ENCODE measurements around the gene SLC49A4. TPM values are rescaled to one million over a fixed set of nuclear protein-coding genes. Genes with fewer than 3 reads are reported as not detected.
"Not testable (repeated sequence)": the region's sequence is repeated elsewhere in the genome, so short reads cannot be mapped to it uniquely, and the experiment has no call there.

Gene SLC49A4
- polyA plus RNA-seq, 2 of the 4 experiments (the other 2 are of a cell fraction) = 11.1 to 16.2 TPM

DNA sequence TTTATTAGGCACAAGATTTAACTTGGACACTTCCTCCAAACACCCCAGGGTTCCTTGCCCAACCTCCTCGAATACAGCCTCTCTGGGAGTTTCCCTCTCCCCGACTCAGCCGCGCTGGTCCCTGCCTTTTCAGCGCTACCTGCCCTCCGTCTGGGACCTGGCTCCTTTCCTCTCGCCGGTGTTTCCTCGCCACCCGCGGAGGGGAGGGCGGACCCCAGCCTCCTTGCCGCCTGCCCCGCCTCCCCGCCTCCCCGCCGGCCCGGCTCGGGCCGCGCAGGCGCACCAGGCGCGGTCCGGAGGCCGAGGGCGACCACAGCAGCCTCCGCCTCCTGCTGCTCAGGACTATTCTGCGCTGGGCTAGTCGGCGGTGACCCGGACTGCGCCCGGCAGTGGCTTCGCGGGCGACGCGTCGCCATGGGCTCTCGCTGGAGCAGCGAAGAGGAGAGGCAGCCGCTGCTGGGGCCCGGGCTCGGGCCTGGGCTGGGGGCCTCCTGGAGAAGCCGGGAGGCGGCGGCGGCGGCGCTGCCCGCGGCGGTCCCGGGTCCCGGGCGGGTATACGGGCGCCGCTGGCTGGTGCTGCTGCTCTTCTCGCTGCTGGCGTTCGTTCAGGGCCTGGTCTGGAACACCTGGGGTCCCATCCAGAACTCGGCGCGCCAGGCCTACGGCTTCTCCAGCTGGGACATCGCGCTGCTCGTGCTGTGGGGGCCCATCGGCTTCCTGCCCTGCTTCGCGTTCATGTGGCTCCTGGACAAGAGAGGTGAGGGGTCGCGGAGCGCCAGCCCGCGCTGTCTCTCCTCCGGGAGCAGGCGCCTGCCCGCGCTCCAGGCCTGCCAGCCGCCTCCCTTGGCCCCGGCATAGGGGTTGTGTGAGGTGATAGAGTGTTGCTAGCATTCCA lies at the start of gene SLC49A4 (continued):
- TF ChIP-seq RNF2 (IDR thresholded peaks at IDR 0.05; ENCODE audit: borderline replicate concordance, low read depth) (no peak), ZSCAN20 (CRISPR knock-in tag; IDR thresholded peaks at IDR 0.05) (no peak), TP53 (CRISPR knock-in tag; IDR thresholded peaks at IDR 0.05) (no peak), ZC3H11A (IDR thresholded peaks at IDR 0.05) (no peak), POLR2A (IDR thresholded peaks at IDR 0.05; ENCODE audit: low read length) (peak; percentile 87), ESRRA (IDR thresholded peaks at IDR 0.05; ENCODE audit: borderline replicate concordance, low read length) (no peak), MAFK (IDR thresholded peaks at IDR 0.05; ENCODE audit: partially characterized antibody) (no peak), BHLHE40 (IDR thresholded peaks at IDR 0.05; ENCODE audit: low read depth, low read length) (no peak), CTCF (IDR thresholded peaks at IDR 0.05) (no peak), EHF (CRISPR knock-in tag; IDR thresholded peaks at IDR 0.05) (no peak), HOXB5 (CRISPR knock-in tag; IDR thresholded peaks at IDR 0.05) (no peak), POLR2AphosphoS2 (conservative IDR thresholded peaks at IDR 0.05; ENCODE audit: low read length) (no peak), FOSB (CRISPR knock-in tag; IDR thresholded peaks at IDR 0.05) (no peak)
- TF ChIP-seq, protein P1, sequence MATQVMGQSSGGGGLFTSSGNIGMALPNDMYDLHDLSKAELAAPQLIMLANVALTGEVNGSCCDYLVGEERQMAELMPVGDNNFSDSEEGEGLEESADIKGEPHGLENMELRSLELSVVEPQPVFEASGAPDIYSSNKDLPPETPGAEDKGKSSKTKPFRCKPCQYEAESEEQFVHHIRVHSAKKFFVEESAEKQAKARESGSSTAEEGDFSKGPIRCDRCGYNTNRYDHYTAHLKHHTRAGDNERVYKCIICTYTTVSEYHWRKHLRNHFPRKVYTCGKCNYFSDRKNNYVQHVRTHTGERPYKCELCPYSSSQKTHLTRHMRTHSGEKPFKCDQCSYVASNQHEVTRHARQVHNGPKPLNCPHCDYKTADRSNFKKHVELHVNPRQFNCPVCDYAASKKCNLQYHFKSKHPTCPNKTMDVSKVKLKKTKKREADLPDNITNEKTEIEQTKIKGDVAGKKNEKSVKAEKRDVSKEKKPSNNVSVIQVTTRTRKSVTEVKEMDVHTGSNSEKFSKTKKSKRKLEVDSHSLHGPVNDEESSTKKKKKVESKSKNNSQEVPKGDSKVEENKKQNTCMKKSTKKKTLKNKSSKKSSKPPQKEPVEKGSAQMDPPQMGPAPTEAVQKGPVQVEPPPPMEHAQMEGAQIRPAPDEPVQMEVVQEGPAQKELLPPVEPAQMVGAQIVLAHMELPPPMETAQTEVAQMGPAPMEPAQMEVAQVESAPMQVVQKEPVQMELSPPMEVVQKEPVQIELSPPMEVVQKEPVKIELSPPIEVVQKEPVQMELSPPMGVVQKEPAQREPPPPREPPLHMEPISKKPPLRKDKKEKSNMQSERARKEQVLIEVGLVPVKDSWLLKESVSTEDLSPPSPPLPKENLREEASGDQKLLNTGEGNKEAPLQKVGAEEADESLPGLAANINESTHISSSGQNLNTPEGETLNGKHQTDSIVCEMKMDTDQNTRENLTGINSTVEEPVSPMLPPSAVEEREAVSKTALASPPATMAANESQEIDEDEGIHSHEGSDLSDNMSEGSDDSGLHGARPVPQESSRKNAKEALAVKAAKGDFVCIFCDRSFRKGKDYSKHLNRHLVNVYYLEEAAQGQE (IDR thresholded peaks at IDR 0.05) = no peak

GRCh38 chr3:122745369-122746021 lies 49.4 kb upstream of the SLC49A4 start:
- H3K4me2 ChIP-seq = peak overlapping the region; percentile 10
- no peak for TF ChIP-seq CHD4 (IDR thresholded peaks at IDR 0.05; ENCODE audit: borderline replicate concordance)
- TF ChIP-seq, protein P2, sequence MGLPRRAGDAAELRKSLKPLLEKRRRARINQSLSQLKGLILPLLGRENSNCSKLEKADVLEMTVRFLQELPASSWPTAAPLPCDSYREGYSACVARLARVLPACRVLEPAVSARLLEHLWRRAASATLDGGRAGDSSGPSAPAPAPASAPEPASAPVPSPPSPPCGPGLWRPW (IDR thresholded peaks at IDR 0.05) = no peak
- TF ChIP-seq FOSL2 (IDR thresholded peaks at IDR 0.05) = peak; percentile 39
- peak; percentile 44 for TF ChIP-seq FOSL2 (CRISPR knock-in tag; IDR thresholded peaks at IDR 0.05)
- no peak for TF ChIP-seq ZNF302 (CRISPR knock-in tag; IDR thresholded peaks at IDR 0.05)
- TF ChIP-seq CEBPB (IDR thresholded peaks at IDR 0.05) = peak in 1 of 2 experiments; percentile 70; a peak in 2 of 4 replicates
- TF ChIP-seq EP300 (IDR thresholded peaks at IDR 0.05) = no peak
- ChIA-PET POLR2A (interaction anchor here (0.5 to 1.1 kb wide), 3 partner anchors 10 to 48 kb away, joined by 3 to 4 read pairs (median 3); partner anchors contain the start of gene HSPBAP1), CTCF (interaction anchor here (0.6 to 2.4 kb wide), 5 partner anchors 10 to 284 kb away, joined by 3 to 15 read pairs (median 3); no protein-coding TSS in a partner anchor)
- WGBS (ENCODE audit: missing lambda C conversion rate) = 77% methylated on average over 4 of the region's 4 CpGs
- H3K4me3 ChIP-seq = no peak overlapping the region
- FAIRE-seq = no peak
- ATAC-seq = peak; percentile 75 to 95; a peak in 5 of 6 replicates
- no peaks in the 10 kb centered on the region for H3K9me3 ChIP-seq
- H3K27ac ChIP-seq = peak overlapping the region; percentile 43 to 72; a peak in 5 of 6 replicates
- H3K4me1 ChIP-seq = peaks cover 16% of the 10 kb centered on the region
- DNase-seq (ENCODE audit: low read depth in 1 of 2, low spot score in 1 of 2) = no peak

DNA sequence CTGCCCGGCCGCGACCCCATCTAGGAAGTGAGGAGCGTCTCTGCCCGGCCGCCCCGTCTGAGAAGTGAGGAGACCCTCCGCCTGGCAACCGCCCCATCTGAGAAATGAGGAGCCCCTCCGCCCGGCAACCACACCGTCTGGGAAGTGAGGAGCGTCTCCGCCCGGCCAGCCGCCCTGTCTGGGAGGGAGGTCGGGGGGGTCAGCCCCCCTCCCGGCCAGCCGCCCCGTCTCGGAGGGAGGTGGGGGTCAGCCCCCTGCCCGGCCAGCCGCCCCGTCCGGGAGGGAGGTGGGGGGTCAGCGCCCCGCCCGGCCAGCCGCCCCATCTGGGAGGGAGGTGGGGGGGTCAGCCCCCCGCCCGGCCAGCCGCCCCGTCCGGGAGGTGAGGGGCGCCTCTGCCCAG lies 47.6 kb upstream of the SLC49A4 start:
- CTCF ChIA-PET; DNase-seq (ENCODE audit: low read depth in 1 of 2, low spot score in 1 of 2); H3K9me3 ChIP-seq; H3K27ac ChIP-seq; H3K4me3 ChIP-seq; FAIRE-seq; ATAC-seq; POLR2A ChIA-PET; H3K4me2 ChIP-seq: not testable (repeated sequence)
- H3K4me1 ChIP-seq = peaks cover 16% of the 10 kb centered on the region
- WGBS (ENCODE audit: missing lambda C conversion rate) = 90% methylated on average over 2 of the region's 35 CpGs

Data from A549 (cell line).